Right ventricle myocardium inferior (tissue), 1 donor: Measurements from ENCODE around the gene FHL1. TPM values are rescaled to one million over a fixed set of nuclear protein-coding genes. Genes with fewer than 3 reads are reported as not detected.
"Not testable (repeated sequence)": the region's sequence is repeated elsewhere in the genome, so short reads cannot be mapped to it uniquely, and the experiment has no call there.

Experiments
- ATAC-seq: fragments of 200-7000 bp; cut with Tn5 transposase; one replicate; pipeline ENCODE4 v1.9.1; 2020; ENCODE audit warnings: mild to moderate bottlenecking, moderate library complexity
- DNase-seq: peaks from one replicate; pipeline ENCODE4 v3.0.0; 2021; ENCODE audit errors: missing footprints
- intact Hi-C: fragments of 100-400 bp; cut with DNase I; formaldehyde crosslinking; loops from one replicate; pipeline ENCODE4 v1.11.0; 2022
- long read RNA-seq: library from polyadenylated mRNA; unstranded; transcript quantifications from one replicate; pipeline ENCODE4 v2.0.0, GENCODE V29; 2021
- total RNA-seq: library from RNA; stranded (reverse); fragmentation: NEBNext Ultra II Directional; extraction: Animal tissue kit (Norgen Biotek cat#: 25700); gene quantifications from one replicate; pipeline ENCODE4 v1.2.1, GENCODE V29; 2021
- donor health status: DM: no; HTN: yes; CAD: no; lungs with severe emphysema.

Gene FHL1
- 1,876 TPM for total RNA-seq
- long read RNA-seq, transcript FHL1-206 (7 exons, 2,374 nt): minor isoform, 7 of 421 reads
- long read RNA-seq, transcript FHL1-218 (6 exons, 2,878 nt): minor isoform, 6 of 421 reads
- long read RNA-seq, transcript FHL1-204 (6 exons, 2,565 nt): major isoform, 242 of 421 reads
- long read RNA-seq, transcript FHL1-205 (7 exons, 2,441 nt): minor isoform, 99 of 421 reads
- long read RNA-seq, partial matches to known transcripts: 32 of 421 reads
- long read RNA-seq, other reads (novel, unspliced or antisense): 25 of 421 reads

- intact Hi-C loops: loop anchor here (2.0 to 5.0 kb wide), 2 partner anchors 21 to 115 kb away; no protein-coding TSS in a partner anchor
- ATAC-seq (peak; percentile 93), DNase-seq (peak; percentile 79)
Measured at GRCh38 chrX:136147315-136147901, at the start of gene FHL1. Gene FHL1 (plus strand): TSS chrX:136147533.

- DNase-seq: no peak
- intact Hi-C loops: no loop called here
- no peak for ATAC-seq
Measured at GRCh38 chrX:136097871-136098805, 49.2 kb upstream of the FHL1 start.

- intact Hi-C loops: no loop called here
Measured at GRCh38 chrX:136104936-136105335, 42.4 kb upstream of the FHL1 start.

GRCh38 chrX:136106920-136107528 is 40.3 kb upstream of the FHL1 start:
- ATAC-seq: no peak
- intact Hi-C loops: no loop called here
- no peak for DNase-seq

More at GRCh38 chrX:136104936-136105335, 42.4 kb upstream of the FHL1 start:
- ATAC-seq (no peak), DNase-seq (no peak)

- ATAC-seq, DNase-seq, intact Hi-C loops: not testable (repeated sequence)
Measured at GRCh38 chrX:136108905-136109304, 38.4 kb upstream of the FHL1 start.

GRCh38 chrX:136112286-136112685 is 35.0 kb upstream of the FHL1 start:
- intact Hi-C loops: no loop called here
- ATAC-seq (no peak), DNase-seq (no peak)

- no peak for DNase-seq
- intact Hi-C loops: no loop called here
- no peak for ATAC-seq
Measured at GRCh38 chrX:136112778-136113177, 34.6 kb upstream of the FHL1 start.

- intact Hi-C loops: no loop called here
- DNase-seq: no peak
- ATAC-seq: no peak
Measured at GRCh38 chrX:136115126-136115903, 32.0 kb upstream of the FHL1 start.

GRCh38 chrX:136115904-136116297 is 31.4 kb upstream of the FHL1 start:
- ATAC-seq: no peak
- intact Hi-C loops: no loop called here
- DNase-seq: no peak

GRCh38 chrX:136121788-136122187 is 25.5 kb upstream of the FHL1 start:
- ATAC-seq (no peak), DNase-seq (no peak)
- intact Hi-C loops: no loop called here

- intact Hi-C loops: no loop called here
- DNase-seq: no peak
- ATAC-seq: no peak
Measured at GRCh38 chrX:136122207-136122606, 25.1 kb upstream of the FHL1 start.

- no peak for DNase-seq
- intact Hi-C loops: no loop called here
- ATAC-seq: no peak
Measured at GRCh38 chrX:136125106-136125505, 22.2 kb upstream of the FHL1 start.

- DNase-seq (no peak), ATAC-seq (no peak)
- intact Hi-C loops: loop anchor here (2.0 kb wide), 1 partner anchor 36 kb away; no protein-coding TSS in a partner anchor
Measured at GRCh38 chrX:136126371-136126770, 21.0 kb upstream of the FHL1 start.

GRCh38 chrX:136126872-136127406 is 20.4 kb upstream of the FHL1 start:
- no peak for ATAC-seq
- intact Hi-C loops: loop anchor here (2.0 kb wide), 1 partner anchor 36 kb away; no protein-coding TSS in a partner anchor
- DNase-seq: no peak

- intact Hi-C loops: no loop called here
- DNase-seq: no peak
- ATAC-seq: no peak
Measured at GRCh38 chrX:136128743-136129142, 18.6 kb upstream of the FHL1 start.

- ATAC-seq (no peak), DNase-seq (no peak)
- intact Hi-C loops: no loop called here
Measured at GRCh38 chrX:136130931-136131833, 16.2 kb upstream of the FHL1 start.

GRCh38 chrX:136138939-136139338 is 8.4 kb upstream of the FHL1 start:
- DNase-seq (no peak), ATAC-seq (no peak)
- intact Hi-C loops: no loop called here
